CD14-positive monocyte (primary cell): ENCODE measurements around the gene THY1. TPM values are rescaled to one million over a fixed set of nuclear protein-coding genes. Genes with fewer than 3 reads are reported as not detected.

Experiments
- DNase-seq, 3 donors: peaks; one replicate each; pipeline ENCODE4 v3.0.0-alpha.2; 2011 to 2022
- H2AFZ ChIP-seq: 2 replicates; pipeline ENCODE4 v1.6.0; 2012; ENCODE audit warnings: mild to moderate bottlenecking, low read depth, low read length, inconsistent platforms; ENCODE audit not compliant: insufficient read depth, poor library complexity, severe bottlenecking
- H3K27ac ChIP-seq, 2 donors: 1 replicate in 1 of 2; 2 replicates in 1 of 2; pipeline ENCODE4 v1.5.1; 2012 to 2013; ENCODE audit warnings: low read length in 2 of 2, control low read depth in 1 of 2, inconsistent platforms in 1 of 2, low read depth in 1 of 2, mild to moderate bottlenecking in 1 of 2
- H3K27me3 ChIP-seq, 2 donors: one replicate each; pipeline versions ENCODE4 v1.6.0 to v1.6.1; 2011 to 2013; ENCODE audit warnings: low read length in 2 of 2; ENCODE audit not compliant: control insufficient read depth in 2 of 2, insufficient read depth in 2 of 2
- H3K36me3 ChIP-seq, 2 donors: replicated peaks in 1 of 2; 1 replicate in 1 of 2; 2 replicates in 1 of 2; pipeline versions ENCODE4 v1.5.1 to v1.6.1; 2012 to 2013; ENCODE audit warnings: low read length in 2 of 2, control low read depth in 1 of 2, inconsistent platforms in 1 of 2, mild to moderate bottlenecking in 1 of 2; ENCODE audit not compliant: insufficient read depth in 2 of 2, control insufficient read depth in 1 of 2
- H3K4me1 ChIP-seq, 2 donors: 1 replicate in 1 of 2; 2 replicates in 1 of 2; pipeline versions ENCODE4 v1.5.1 to v1.6.1; 2012 to 2013; ENCODE audit warnings: low read length in 2 of 2, control low read depth in 1 of 2, inconsistent platforms in 1 of 2, mild to moderate bottlenecking in 1 of 2, moderate library complexity in 1 of 2; ENCODE audit not compliant: insufficient read depth in 2 of 2, control insufficient read depth in 1 of 2
- H3K4me2 ChIP-seq: replicated peaks from 2 replicates; pipeline ENCODE3; 2012; ENCODE audit warnings: low read length, moderate library complexity, mild to moderate bottlenecking; ENCODE audit not compliant: poor library complexity, severe bottlenecking; ENCODE audit errors: extremely low read depth
- H3K4me3 ChIP-seq, 3 experiments: fragments of 200-600 bp in 1 of 3; sonication (generic) in 1 of 3; replicated peaks in 1 of 3; 1 replicate in 2 of 3; 2 replicates in 1 of 3; pipeline ENCODE4 v1.5.1; 2011 to 2013; ENCODE audit warnings: low read length in 3 of 3, mild to moderate bottlenecking in 3 of 3, control low read depth in 2 of 3, low read depth in 2 of 3, inconsistent platforms in 1 of 3, moderate library complexity in 1 of 3
- H3K79me2 ChIP-seq: 2 replicates; pipeline ENCODE4 v1.6.0; 2012; ENCODE audit warnings: mild to moderate bottlenecking, control low read depth, inconsistent platforms, low read length, moderate library complexity; ENCODE audit not compliant: insufficient read depth
- H3K9ac ChIP-seq: 2 replicates; pipeline ENCODE4 v1.6.0; 2017; ENCODE audit warnings: low read length, mild to moderate bottlenecking; ENCODE audit not compliant: insufficient read depth, poor library complexity, severe bottlenecking
- H3K9me3 ChIP-seq, 2 donors: replicated peaks in 1 of 2; 1 replicate in 1 of 2; 2 replicates in 1 of 2; pipeline versions ENCODE4 v1.5.1 to v1.6.1; 2012 to 2013; ENCODE audit warnings: low read length in 2 of 2, control low read depth in 1 of 2; ENCODE audit not compliant: control insufficient read depth in 1 of 2, insufficient read depth in 1 of 2
- H4K20me1 ChIP-seq: 2 replicates; pipeline ENCODE4 v1.6.0; 2012; ENCODE audit warnings: mild to moderate bottlenecking, low read length, control low read depth, moderate library complexity; ENCODE audit not compliant: insufficient read depth
- H3K27ac Mint-ChIP-seq, 7 donors: one replicate each; pipeline ENCODE4 v1.8.0; 2020; ENCODE audit warnings: mild to moderate bottlenecking in 7 of 7, mixed read lengths in 7 of 7, moderate library complexity in 6 of 7, inconsistent platforms in 2 of 7
- H3K27me3 Mint-ChIP-seq, 3 donors: one replicate each; pipeline ENCODE4 v1.8.0; 2021 to 2022; ENCODE audit warnings: low read depth in 3 of 3, mild to moderate bottlenecking in 3 of 3, mixed read lengths in 3 of 3, moderate library complexity in 3 of 3, inconsistent platforms in 1 of 3
- H3K36me3 Mint-ChIP-seq, 2 donors: one replicate each; pipeline ENCODE4 v1.8.0; 2020; ENCODE audit warnings: mixed read lengths in 2 of 2, inconsistent platforms in 1 of 2, mild to moderate bottlenecking in 1 of 2
- H3K4me1 Mint-ChIP-seq: one replicate; pipeline ENCODE4 v1.8.0; 2020; ENCODE audit warnings: mild to moderate bottlenecking, mixed read lengths
- H3K4me3 Mint-ChIP-seq, 2 donors: one replicate each; pipeline ENCODE4 v1.8.0; 2020; ENCODE audit warnings: mild to moderate bottlenecking in 2 of 2, mixed read lengths in 2 of 2, moderate library complexity in 1 of 2
- H3K9me3 Mint-ChIP-seq, 7 donors: one replicate each; pipeline ENCODE4 v1.8.0; 2020 to 2022; ENCODE audit warnings: mixed read lengths in 7 of 7, mild to moderate bottlenecking in 6 of 7, moderate library complexity in 6 of 7, inconsistent platforms in 2 of 7
- CTCF ChIP-seq: fragments of 200-600 bp; IDR thresholded peaks from one replicate; pipeline ENCODE4 v1.8.0; 2022; ENCODE audit warnings: antibody characterized with exemption, mild to moderate bottlenecking
- WGBS: methylation state at CpG from one replicate; pipeline ENCODE4 v1.1.5; 2013; ENCODE audit warnings: missing lambda C conversion rate; ENCODE audit not compliant: insufficient coverage; 5-methylcytosine and 5-hydroxymethylcytosine counted together
- intact Hi-C, 2 donors: fragments of 100-400 bp; cut with micrococcal nuclease; formaldehyde crosslinking; loops; one replicate each; pipeline versions ENCODE4 v1.15.0 to v1.15.1; 2023
- polyA plus RNA-seq, 3 donors: library from polyadenylated mRNA; depleted of rRNA in 1 of 3; unstranded in 2 of 3; stranded (reverse) in 1 of 3; fragments of 300-500 nt in 2 of 3; fragments of >200 nt in 1 of 3; fragmentation: Illumina TruSeq in 2 of 3; gene quantifications; 1 replicate in 2 of 3; 2 replicates in 1 of 3; pipeline ENCODE4 v1.2.3, GENCODE V29; 2012 to 2021

The THY1 gene
- polyA plus RNA-seq, 3 donors, result not detected

- Histone ChIP-seq H3K4me2 (no peak overlapping the region), H3K27ac (no peak overlapping the region), H3K4me1 (no peaks in the 10 kb centered on the region), H3K4me3 (no peak overlapping the region), H3K27me3 (peaks cover 22 to 50% of the 10 kb centered on the region in 2 donors), H3K36me3 (no peaks in the 10 kb centered on the region), H3K9me3 (peaks cover 6 to 11% of the 10 kb centered on the region in 2 donors), H3K9ac (no peak overlapping the region), H2AFZ (no peak overlapping the region), H4K20me1 (no peaks in the 10 kb centered on the region), H3K79me2 (no peaks in the 10 kb centered on the region)
- Mint-ChIP-seq H3K27me3 (peaks cover 49 to 57% (median 52%) of the 10 kb centered on the region in 3 donors), H3K27ac (no peak overlapping the region), H3K36me3 (no peaks in the 10 kb centered on the region), H3K9me3 (peaks cover 0 to 21% (median 8%) of the 10 kb centered on the region in 7 donors), H3K4me3 (no peak overlapping the region), H3K4me1 (peaks cover 10% of the 10 kb centered on the region)
- WGBS, result 92% methylated on average over 2 of the region's 2 CpGs
- no peak for DNase-seq
- intact Hi-C loops, result no loop called here
- no peak for TF ChIP-seq CTCF
Observed at GRCh38 chr11:119424775-119425174, 1.8 kb upstream of the THY1 start.

GRCh38 chr11:119424276-119424675 is 1.3 kb upstream of the THY1 start:
- Mint-ChIP-seq H3K27me3 (peaks cover 52 to 59% (median 53%) of the 10 kb centered on the region in 3 donors), H3K4me1 (peaks cover 10% of the 10 kb centered on the region), H3K27ac (no peak overlapping the region), H3K9me3 (peaks cover 0 to 16% (median 8%) of the 10 kb centered on the region in 7 donors), H3K36me3 (no peaks in the 10 kb centered on the region), H3K4me3 (peak overlapping the region in 1 of 2 donors; percentile 76)
- no peak overlapping the region for H3K4me2 ChIP-seq
- H2AFZ ChIP-seq, result no peak overlapping the region
- TF ChIP-seq CTCF, result no peak
- intact Hi-C loops, result no loop called here
- peaks cover 6 to 11% of the 10 kb centered on the region in 2 donors for H3K9me3 ChIP-seq
- no peak for DNase-seq
- no peak overlapping the region for H3K4me3 ChIP-seq
- no peaks in the 10 kb centered on the region for H3K36me3 ChIP-seq
- H4K20me1 ChIP-seq, result no peaks in the 10 kb centered on the region
- H3K79me2 ChIP-seq, result no peaks in the 10 kb centered on the region
- H3K27ac ChIP-seq, result no peak overlapping the region
- WGBS, result 85% methylated on average over 2 of the region's 3 CpGs
- no peak overlapping the region for H3K9ac ChIP-seq
- H3K4me1 ChIP-seq, result no peaks in the 10 kb centered on the region
- H3K27me3 ChIP-seq, result peaks cover 22 to 50% of the 10 kb centered on the region in 2 donors
